HG02623 (cell line): ENCODE data around the gene PRR19.
A peak's percentile ranks its signal among the peaks of the same experiment; 100 is the strongest.

Experiments used
- ATAC-seq: cut with Tn5 transposase; IDR thresholded peaks from one replicate; pipeline ENCODE4 v1.9.1; 2021; ENCODE audit warnings: moderate library complexity; ENCODE audit not compliant: unreplicated experiment

The PRR19 gene

GRCh38 chr19:42270346-42271044 is 31.4 kb upstream of the PRR19 start:
- ATAC-seq: no peak

GRCh38 chr19:42271045-42271419 is 30.9 kb upstream of the PRR19 start:
- no peak for ATAC-seq

GRCh38 chr19:42271861-42272534 is 29.9 kb upstream of the PRR19 start:
- ATAC-seq: no peak

- ATAC-seq: no peak
Observed at GRCh38 chr19:42272535-42272897, 29.4 kb upstream of the PRR19 start.

- no peak for ATAC-seq
Observed at GRCh38 chr19:42272989-42273406, 28.9 kb upstream of the PRR19 start.

- ATAC-seq: no peak
Observed at GRCh38 chr19:42273407-42274064, 28.4 kb upstream of the PRR19 start.

GRCh38 chr19:42274065-42274682 is 27.8 kb upstream of the PRR19 start:
- no peak for ATAC-seq

- no peak for ATAC-seq
Observed at GRCh38 chr19:42275103-42275502, 26.8 kb upstream of the PRR19 start.

- no peak for ATAC-seq
Observed at GRCh38 chr19:42275517-42275916, 26.4 kb upstream of the PRR19 start.

- ATAC-seq: no peak
Observed at GRCh38 chr19:42276284-42276683, 25.6 kb upstream of the PRR19 start.

GRCh38 chr19:42276821-42277220 is 25.1 kb upstream of the PRR19 start:
- no peak for ATAC-seq

- ATAC-seq: no peak
Observed at GRCh38 chr19:42277821-42278451, 24.0 kb upstream of the PRR19 start.

- no peak for ATAC-seq
Observed at GRCh38 chr19:42278452-42279154, 23.3 kb upstream of the PRR19 start.

GRCh38 chr19:42279155-42279901 is 22.6 kb upstream of the PRR19 start:
- no peak for ATAC-seq

GRCh38 chr19:42279902-42280814 is 21.8 kb upstream of the PRR19 start:
- peak; percentile 28 for ATAC-seq

- ATAC-seq: no peak
Observed at GRCh38 chr19:42280815-42281145, 21.2 kb upstream of the PRR19 start.

GRCh38 chr19:42281146-42281826 is 20.6 kb upstream of the PRR19 start:
- ATAC-seq: no peak
